ENCODE measurements around the gene TBXA2R.

The TBXA2R gene

DNA sequence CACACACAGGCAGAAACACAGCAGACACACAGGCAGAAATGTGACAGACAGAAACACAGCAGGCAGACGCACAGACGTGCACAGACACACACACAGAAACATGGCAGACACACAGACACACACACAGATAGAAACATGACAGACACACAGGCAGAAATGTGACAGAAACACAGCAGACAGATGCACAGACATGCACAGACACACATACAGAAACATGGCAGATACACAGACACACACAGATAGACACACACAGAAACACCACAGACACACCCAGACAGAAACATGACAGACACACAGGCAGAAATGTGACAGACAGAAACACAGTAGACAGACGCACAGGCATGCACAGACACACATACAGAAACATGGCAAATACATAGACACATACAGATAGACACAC lies 1.3 kb downstream of the TBXA2R start:
- Histone ChIP-seq H3K27me3 (ENCODE audit: insufficient read depth, poor library complexity, severe bottlenecking) (peaks cover 11% of the 10 kb centered on the region), H3K27ac (replicated peaks) (no peak overlapping the region), H3K4me3 (replicated peaks; ENCODE audit: insufficient read depth, low read length) (no peak overlapping the region)
- DNase-seq (ENCODE audit: low read depth in 1 of 2, low spot score in 1 of 2) = no peak
- no peak for TF ChIP-seq SPI1 (IDR thresholded peaks at IDR 0.05; ENCODE audit: borderline replicate concordance, low read depth)

DNA sequence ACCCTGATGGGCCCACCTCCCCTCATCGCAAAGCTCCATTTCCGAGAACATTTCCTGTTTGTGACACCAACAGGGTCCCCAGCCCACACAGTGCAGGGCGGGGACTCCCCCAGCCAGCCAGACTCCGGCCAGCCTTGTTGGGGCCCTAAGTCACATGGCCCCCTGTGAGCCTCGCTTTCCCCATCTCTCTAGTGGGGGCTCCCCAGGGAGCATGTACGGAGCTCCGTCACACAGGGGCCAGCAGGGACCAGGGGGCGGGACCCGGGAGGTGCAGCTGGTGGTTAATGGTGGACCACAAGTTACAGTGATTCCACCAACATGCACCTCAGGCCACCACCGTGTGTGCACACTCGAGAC lies 1.7 kb downstream of the TBXA2R start:
- Histone ChIP-seq H3K27me3 (ENCODE audit: insufficient read depth, poor library complexity, severe bottlenecking) (peaks cover 11% of the 10 kb centered on the region), H3K4me3 (replicated peaks; ENCODE audit: insufficient read depth, low read length) (no peak overlapping the region), H3K27ac (replicated peaks) (no peak overlapping the region)
- no peak for DNase-seq (ENCODE audit: low read depth in 1 of 2, low spot score in 1 of 2)
- TF ChIP-seq, protein P1, sequence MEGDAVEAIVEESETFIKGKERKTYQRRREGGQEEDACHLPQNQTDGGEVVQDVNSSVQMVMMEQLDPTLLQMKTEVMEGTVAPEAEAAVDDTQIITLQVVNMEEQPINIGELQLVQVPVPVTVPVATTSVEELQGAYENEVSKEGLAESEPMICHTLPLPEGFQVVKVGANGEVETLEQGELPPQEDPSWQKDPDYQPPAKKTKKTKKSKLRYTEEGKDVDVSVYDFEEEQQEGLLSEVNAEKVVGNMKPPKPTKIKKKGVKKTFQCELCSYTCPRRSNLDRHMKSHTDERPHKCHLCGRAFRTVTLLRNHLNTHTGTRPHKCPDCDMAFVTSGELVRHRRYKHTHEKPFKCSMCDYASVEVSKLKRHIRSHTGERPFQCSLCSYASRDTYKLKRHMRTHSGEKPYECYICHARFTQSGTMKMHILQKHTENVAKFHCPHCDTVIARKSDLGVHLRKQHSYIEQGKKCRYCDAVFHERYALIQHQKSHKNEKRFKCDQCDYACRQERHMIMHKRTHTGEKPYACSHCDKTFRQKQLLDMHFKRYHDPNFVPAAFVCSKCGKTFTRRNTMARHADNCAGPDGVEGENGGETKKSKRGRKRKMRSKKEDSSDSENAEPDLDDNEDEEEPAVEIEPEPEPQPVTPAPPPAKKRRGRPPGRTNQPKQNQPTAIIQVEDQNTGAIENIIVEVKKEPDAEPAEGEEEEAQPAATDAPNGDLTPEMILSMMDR (IDR thresholded peaks at IDR 0.05; ENCODE audit: insufficient read depth, low read length) = no peak
- TF ChIP-seq, protein P2, sequence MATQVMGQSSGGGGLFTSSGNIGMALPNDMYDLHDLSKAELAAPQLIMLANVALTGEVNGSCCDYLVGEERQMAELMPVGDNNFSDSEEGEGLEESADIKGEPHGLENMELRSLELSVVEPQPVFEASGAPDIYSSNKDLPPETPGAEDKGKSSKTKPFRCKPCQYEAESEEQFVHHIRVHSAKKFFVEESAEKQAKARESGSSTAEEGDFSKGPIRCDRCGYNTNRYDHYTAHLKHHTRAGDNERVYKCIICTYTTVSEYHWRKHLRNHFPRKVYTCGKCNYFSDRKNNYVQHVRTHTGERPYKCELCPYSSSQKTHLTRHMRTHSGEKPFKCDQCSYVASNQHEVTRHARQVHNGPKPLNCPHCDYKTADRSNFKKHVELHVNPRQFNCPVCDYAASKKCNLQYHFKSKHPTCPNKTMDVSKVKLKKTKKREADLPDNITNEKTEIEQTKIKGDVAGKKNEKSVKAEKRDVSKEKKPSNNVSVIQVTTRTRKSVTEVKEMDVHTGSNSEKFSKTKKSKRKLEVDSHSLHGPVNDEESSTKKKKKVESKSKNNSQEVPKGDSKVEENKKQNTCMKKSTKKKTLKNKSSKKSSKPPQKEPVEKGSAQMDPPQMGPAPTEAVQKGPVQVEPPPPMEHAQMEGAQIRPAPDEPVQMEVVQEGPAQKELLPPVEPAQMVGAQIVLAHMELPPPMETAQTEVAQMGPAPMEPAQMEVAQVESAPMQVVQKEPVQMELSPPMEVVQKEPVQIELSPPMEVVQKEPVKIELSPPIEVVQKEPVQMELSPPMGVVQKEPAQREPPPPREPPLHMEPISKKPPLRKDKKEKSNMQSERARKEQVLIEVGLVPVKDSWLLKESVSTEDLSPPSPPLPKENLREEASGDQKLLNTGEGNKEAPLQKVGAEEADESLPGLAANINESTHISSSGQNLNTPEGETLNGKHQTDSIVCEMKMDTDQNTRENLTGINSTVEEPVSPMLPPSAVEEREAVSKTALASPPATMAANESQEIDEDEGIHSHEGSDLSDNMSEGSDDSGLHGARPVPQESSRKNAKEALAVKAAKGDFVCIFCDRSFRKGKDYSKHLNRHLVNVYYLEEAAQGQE (IDR thresholded peaks at IDR 0.05; ENCODE audit: insufficient replicate concordance, low read depth) = no peak
- TF ChIP-seq POLR2AphosphoS5 (IDR thresholded peaks at IDR 0.05; ENCODE audit: low read depth) (no peak), SPI1 (IDR thresholded peaks at IDR 0.05; ENCODE audit: borderline replicate concordance, low read depth) (no peak), GABPA (IDR thresholded peaks at IDR 0.05; ENCODE audit: low read depth) (no peak)

DNA sequence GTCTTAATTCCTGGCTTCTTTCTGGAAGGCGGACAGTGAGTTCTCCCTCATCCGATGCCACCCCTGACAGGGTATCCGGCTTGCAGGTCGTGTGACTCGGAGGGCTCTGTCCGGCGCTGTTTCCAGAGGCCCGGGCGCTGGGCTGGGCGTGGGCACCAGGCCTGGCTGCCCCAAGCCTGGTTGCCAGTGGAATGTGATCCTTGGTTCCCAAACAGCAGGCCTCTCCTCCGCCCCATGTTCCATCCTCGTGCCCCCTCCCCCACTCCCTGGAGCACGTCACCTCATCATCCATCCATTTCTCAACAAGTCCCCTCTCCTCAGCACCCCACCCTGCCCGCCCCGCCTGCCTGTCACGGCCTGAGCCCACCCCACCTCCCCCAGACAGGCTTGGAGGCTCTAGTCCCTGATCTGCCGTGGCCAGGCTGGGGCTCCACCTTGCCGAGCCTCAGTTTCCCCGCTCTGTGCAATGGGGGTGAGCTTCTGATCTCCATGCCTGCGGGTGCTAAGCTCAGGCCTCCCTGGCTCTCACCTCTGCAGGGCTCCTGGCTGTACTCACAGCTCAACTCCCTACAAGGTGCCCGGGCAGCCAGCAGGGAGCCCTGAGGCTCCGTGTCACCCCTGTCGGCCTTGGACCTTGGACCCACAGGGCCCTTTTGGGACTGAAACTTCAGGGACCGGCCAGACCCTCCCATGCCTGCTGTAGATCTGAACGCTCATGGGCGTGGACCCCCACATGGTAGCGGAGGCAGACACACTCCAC lies 2.3 kb downstream of the TBXA2R start:
- no peak overlapping the region for H3K4me3 ChIP-seq (replicated peaks; ENCODE audit: insufficient read depth, low read length)
- no peak for DNase-seq (ENCODE audit: low read depth in 1 of 2, low spot score in 1 of 2)
- peaks cover 11% of the 10 kb centered on the region for H3K27me3 ChIP-seq (ENCODE audit: insufficient read depth, poor library complexity, severe bottlenecking)
- no peak overlapping the region for H3K27ac ChIP-seq (replicated peaks)
- TF ChIP-seq, protein P1 (IDR thresholded peaks at IDR 0.05; ENCODE audit: insufficient read depth, low read length) = no peak
- TF ChIP-seq POLR2AphosphoS5 (IDR thresholded peaks at IDR 0.05; ENCODE audit: low read depth) (no peak), SPI1 (IDR thresholded peaks at IDR 0.05; ENCODE audit: borderline replicate concordance, low read depth) (no peak), GABPA (IDR thresholded peaks at IDR 0.05; ENCODE audit: low read depth) (no peak)
- TF ChIP-seq, protein P2 (IDR thresholded peaks at IDR 0.05; ENCODE audit: insufficient replicate concordance, low read depth) = no peak

DNA sequence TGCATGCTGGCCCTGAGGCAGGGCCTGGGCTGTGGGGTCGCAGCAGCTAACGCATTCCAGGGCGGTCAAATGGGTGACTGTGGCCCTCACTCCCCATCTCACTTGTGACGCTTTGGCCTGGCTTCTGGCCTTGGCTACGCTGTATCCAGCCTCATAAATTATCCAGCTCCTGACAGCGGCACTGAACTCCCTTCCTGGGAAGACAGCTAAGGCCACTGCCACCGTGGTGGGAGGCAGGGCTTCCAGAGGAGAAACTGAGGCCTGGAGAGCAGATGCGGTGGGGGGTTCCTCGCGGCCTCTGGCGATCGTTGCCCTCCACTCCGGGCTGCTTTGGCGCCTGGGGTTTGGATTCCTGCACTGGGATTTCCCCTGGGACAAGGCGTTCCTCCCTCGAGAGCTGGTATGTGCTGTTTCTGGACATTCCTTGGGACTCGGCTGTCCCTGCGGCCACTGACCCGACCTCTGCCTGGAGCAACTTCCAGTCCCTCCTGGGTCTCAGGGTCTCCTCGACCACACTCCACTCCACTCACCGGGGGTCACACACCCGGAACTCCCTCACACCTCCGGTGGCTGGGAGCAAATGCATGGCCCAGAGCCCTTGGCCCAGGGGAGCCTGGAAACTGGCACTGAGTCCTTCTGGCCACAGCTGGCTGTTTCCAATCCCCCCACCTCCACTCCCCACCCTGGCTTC lies 3.4 kb downstream of the TBXA2R start:
- no peak overlapping the region for H3K27ac ChIP-seq (replicated peaks)
- no peak for TF ChIP-seq POLR2AphosphoS5 (IDR thresholded peaks at IDR 0.05; ENCODE audit: low read depth)
- no peak overlapping the region for H3K4me3 ChIP-seq (replicated peaks; ENCODE audit: insufficient read depth, low read length)
- no peak for DNase-seq (ENCODE audit: low read depth in 1 of 2, low spot score in 1 of 2)
- H3K27me3 ChIP-seq (ENCODE audit: insufficient read depth, poor library complexity, severe bottlenecking) = peaks cover 11% of the 10 kb centered on the region
